IPS-20b (cell line): ENCODE measurements around the gene CRIP1.

ENCODE experiments used
- H3K27ac ChIP-seq: one replicate; pipeline ENCODE4 v1.5.1; 2013; ENCODE audit warnings: low read length
- H3K27me3 ChIP-seq: 2 replicates; pipeline ENCODE4 v1.6.1; 2013; ENCODE audit warnings: mild to moderate bottlenecking, low read length, inconsistent platforms; ENCODE audit not compliant: insufficient read depth
- H3K36me3 ChIP-seq: 2 replicates; pipeline ENCODE4 v1.6.1; 2013; ENCODE audit warnings: low read depth, mild to moderate bottlenecking, inconsistent platforms, low read length, moderate library complexity; ENCODE audit not compliant: insufficient read depth
- H3K4me1 ChIP-seq: 2 replicates; pipeline ENCODE4 v1.6.1; 2013; ENCODE audit warnings: mild to moderate bottlenecking, control low read depth, inconsistent platforms, low read length, moderate library complexity; ENCODE audit not compliant: insufficient read depth
- H3K4me3 ChIP-seq: 2 replicates; pipeline ENCODE4 v1.5.1; 2013; ENCODE audit warnings: mild to moderate bottlenecking, low read length, inconsistent platforms
- H3K9ac ChIP-seq: 2 replicates; pipeline ENCODE4 v1.6.1; 2013; ENCODE audit warnings: low read depth, mild to moderate bottlenecking, inconsistent platforms, low read length, moderate library complexity
- H3K9me3 ChIP-seq: 2 replicates; pipeline ENCODE4 v1.6.1; 2013; ENCODE audit warnings: mild to moderate bottlenecking, low read depth, low read length, inconsistent platforms; ENCODE audit not compliant: insufficient read depth

The CRIP1 gene

DNA sequence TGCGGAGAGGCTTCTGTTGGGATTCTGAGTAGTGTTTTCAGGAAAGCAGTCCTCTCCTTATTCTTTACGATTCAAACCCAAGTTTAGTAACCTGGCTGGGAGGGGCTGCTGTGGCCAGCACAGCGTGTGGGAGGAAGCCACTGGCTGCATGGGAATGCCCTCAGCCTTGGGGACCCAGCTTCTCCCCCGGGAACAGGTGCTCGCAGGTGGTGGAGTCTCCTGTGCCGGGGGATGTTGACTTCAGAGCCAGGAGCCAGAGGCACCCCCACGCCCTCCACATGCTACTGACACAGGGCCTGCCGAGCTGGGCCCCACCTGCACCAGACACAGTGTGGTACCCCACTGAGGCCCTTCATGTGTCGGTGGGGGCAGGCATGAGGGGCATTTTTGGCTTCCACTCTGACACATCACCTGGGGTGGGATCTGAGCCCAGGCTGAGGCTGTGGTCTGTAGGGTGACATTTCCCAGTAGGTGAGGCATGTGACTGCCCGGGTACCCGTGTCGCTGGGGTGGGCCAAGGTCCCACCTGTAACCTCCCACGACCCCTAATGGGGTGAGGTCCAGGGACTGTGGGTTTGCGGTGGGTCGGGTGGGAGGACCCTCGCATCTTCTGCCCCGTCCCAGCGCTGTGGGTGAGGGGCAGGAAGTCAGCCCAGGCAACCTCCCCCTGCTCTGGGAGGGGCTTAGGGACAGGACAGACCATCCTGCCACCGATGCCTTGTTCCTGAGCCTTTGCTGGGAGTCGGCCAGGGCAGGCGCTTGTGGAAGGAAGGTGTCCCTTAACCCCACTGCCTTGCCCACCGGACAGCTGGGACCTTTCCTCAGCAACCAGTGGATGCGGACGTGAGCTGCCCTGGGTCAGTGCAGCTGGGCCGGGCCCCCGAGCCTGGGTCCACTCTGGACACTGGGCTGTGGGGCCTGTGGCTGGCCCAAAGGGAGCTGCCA, 40.5 kb upstream of the CRIP1 start:
- Histone ChIP-seq H3K9me3 (no peaks in the 10 kb centered on the region), H3K36me3 (peaks cover 36% of the 10 kb centered on the region), H3K4me3 (no peak overlapping the region), H3K9ac (no peak overlapping the region), H3K27me3 (no peaks in the 10 kb centered on the region), H3K27ac (no peak overlapping the region), H3K4me1 (no peaks in the 10 kb centered on the region)

- Histone ChIP-seq H3K27me3 (no peaks in the 10 kb centered on the region), H3K4me3 (no peak overlapping the region), H3K9me3 (no peaks in the 10 kb centered on the region), H3K9ac (no peak overlapping the region), H3K36me3 (peaks cover 39% of the 10 kb centered on the region), H3K4me1 (no peaks in the 10 kb centered on the region), H3K27ac (no peak overlapping the region)
These were observed 39.7 kb upstream of the CRIP1 start for GRCh38 chr14:105446971-105447370.

DNA sequence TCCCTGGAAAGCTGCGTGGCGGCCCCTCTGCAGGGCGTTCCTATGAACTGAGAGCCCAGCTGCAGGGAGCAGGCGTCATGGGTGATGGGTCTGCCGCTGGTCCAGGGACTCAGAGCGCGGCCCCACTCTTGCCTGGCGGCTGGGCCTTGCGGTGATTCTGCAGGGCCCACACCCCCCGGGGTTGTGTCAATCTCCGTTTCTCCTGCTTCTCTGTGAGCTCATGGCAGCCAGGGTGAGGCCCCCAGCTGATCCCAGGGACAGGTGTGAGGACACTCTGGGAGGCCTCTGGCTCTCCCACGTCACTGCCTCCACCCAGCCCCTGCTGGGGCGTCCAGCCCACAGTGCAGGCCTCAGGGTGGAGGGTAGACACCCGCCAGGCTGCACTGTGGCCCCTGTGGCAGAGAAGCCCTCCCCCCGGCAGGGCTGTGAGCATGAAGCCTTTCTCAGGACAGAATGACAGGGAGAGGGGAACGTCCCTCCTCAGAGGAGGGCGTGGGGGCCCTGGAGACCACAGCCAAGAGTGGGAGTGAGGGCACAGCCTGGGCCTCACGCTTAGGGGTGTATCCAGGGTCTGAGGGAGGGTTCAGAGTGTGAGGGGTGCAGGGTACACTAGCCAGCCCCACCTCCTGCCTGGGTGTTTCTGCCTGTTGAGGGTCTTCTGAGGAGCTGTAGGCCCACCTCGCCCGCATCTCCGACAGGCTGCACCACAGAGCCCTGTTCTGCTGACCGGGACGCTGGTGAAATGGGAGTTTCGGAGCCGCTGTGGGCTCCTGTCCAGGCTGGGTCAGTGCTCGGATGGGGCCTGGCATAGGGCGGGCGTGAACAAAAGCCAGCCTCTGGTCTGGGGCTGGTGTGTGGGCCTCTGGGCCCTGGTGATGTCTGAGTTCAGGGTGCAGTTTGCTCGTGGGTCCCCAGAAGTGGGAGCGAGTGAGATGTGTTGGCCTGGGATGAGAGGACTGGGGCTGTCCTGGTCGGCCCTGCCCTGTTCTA, 38.7 kb upstream of the CRIP1 start:
- Histone ChIP-seq H3K27ac (no peak overlapping the region), H3K4me1 (no peaks in the 10 kb centered on the region), H3K36me3 (peaks cover 39% of the 10 kb centered on the region), H3K9me3 (no peaks in the 10 kb centered on the region), H3K4me3 (no peak overlapping the region), H3K27me3 (no peaks in the 10 kb centered on the region), H3K9ac (no peak overlapping the region)

- H3K27ac ChIP-seq: no peak overlapping the region
- peaks cover 39% of the 10 kb centered on the region for H3K36me3 ChIP-seq
- H3K9ac ChIP-seq: no peak overlapping the region
- H3K4me3 ChIP-seq: no peak overlapping the region
- H3K9me3 ChIP-seq: no peaks in the 10 kb centered on the region
- H3K4me1 ChIP-seq: no peaks in the 10 kb centered on the region
- H3K27me3 ChIP-seq: no peaks in the 10 kb centered on the region
These were observed 38.0 kb upstream of the CRIP1 start for GRCh38 chr14:105448706-105449111.

- Histone ChIP-seq H3K27ac (no peak overlapping the region), H3K4me1 (no peaks in the 10 kb centered on the region), H3K36me3 (peaks cover 47% of the 10 kb centered on the region), H3K4me3 (no peak overlapping the region), H3K9me3 (no peaks in the 10 kb centered on the region), H3K9ac (no peak overlapping the region), H3K27me3 (no peaks in the 10 kb centered on the region)
These were observed 37.2 kb upstream of the CRIP1 start for GRCh38 chr14:105449276-105450122.

DNA sequence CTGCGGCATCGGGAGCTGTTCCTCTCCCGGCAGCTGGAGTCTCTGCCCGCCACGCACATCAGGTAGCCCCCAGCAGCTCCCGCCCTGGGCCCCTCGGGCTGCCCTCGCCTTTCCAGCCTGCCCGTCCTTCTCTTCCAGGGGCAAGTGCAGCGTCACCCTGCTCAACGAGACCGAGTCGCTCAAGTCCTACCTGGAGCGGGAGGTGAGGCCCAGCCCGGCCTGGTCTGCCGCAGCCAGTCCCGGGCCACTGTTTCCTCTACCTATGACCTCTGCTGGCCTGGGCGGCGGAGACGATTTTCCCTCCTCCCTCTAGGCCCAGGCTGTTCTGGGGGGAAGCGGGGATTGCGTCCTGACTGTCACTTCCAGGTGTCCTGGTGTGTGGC, 36.6 kb upstream of the CRIP1 start:
- no peak overlapping the region for H3K4me3 ChIP-seq
- H3K9me3 ChIP-seq: no peaks in the 10 kb centered on the region
- peaks cover 52% of the 10 kb centered on the region for H3K36me3 ChIP-seq
- no peak overlapping the region for H3K27ac ChIP-seq
- H3K4me1 ChIP-seq: no peaks in the 10 kb centered on the region
- H3K9ac ChIP-seq: no peak overlapping the region
- H3K27me3 ChIP-seq: no peaks in the 10 kb centered on the region

- no peaks in the 10 kb centered on the region for H3K27me3 ChIP-seq
- peaks cover 62% of the 10 kb centered on the region for H3K36me3 ChIP-seq
- no peak overlapping the region for H3K27ac ChIP-seq
- no peak overlapping the region for H3K9ac ChIP-seq
- H3K9me3 ChIP-seq: no peaks in the 10 kb centered on the region
- H3K4me1 ChIP-seq: no peaks in the 10 kb centered on the region
- no peak overlapping the region for H3K4me3 ChIP-seq
These were observed 35.6 kb upstream of the CRIP1 start for GRCh38 chr14:105450864-105451720.

- Histone ChIP-seq H3K36me3 (peaks cover 79% of the 10 kb centered on the region), H3K4me1 (no peaks in the 10 kb centered on the region), H3K27me3 (no peaks in the 10 kb centered on the region), H3K9ac (no peak overlapping the region), H3K27ac (no peak overlapping the region), H3K9me3 (no peaks in the 10 kb centered on the region), H3K4me3 (no peak overlapping the region)
These were observed 33.7 kb upstream of the CRIP1 start for GRCh38 chr14:105452963-105453362.

- Histone ChIP-seq H3K27ac (no peak overlapping the region), H3K36me3 (peaks cover 84% of the 10 kb centered on the region), H3K9ac (no peak overlapping the region), H3K4me1 (no peaks in the 10 kb centered on the region), H3K9me3 (no peaks in the 10 kb centered on the region), H3K27me3 (no peaks in the 10 kb centered on the region), H3K4me3 (no peak overlapping the region)
These were observed 32.8 kb upstream of the CRIP1 start for GRCh38 chr14:105453847-105454246.

DNA sequence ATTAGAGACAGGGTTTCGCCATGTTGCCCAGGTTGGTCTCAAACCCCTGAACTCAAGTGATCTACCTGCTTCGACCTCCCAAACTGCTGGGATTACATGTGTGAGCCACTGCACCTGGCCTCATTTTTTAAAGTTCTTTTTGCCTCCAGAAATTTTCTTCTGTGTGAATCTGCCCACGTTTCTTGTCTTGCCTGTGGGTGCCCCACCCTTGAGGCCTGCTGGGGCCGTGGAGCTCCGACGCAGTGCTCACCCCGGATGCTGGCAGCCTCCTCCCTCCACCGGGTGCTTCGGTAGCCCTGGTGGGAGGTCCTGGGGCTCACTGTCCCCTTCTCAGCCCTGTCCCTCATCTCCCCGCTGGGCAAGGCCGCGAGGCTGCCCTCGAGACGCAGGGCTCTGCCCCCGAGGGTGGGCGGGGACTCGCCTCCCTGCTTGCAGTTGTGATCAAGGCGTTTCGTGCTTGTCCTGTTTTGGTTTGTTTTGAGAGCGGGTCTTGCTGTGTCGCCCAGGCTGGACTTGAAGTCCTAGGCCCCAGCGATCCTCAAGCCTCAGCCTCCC, 31.5 kb upstream of the CRIP1 start:
- no peaks in the 10 kb centered on the region for H3K27me3 ChIP-seq
- no peak overlapping the region for H3K27ac ChIP-seq
- H3K4me3 ChIP-seq: no peak overlapping the region
- no peaks in the 10 kb centered on the region for H3K9me3 ChIP-seq
- H3K9ac ChIP-seq: no peak overlapping the region
- H3K4me1 ChIP-seq: no peaks in the 10 kb centered on the region
- peaks cover 78% of the 10 kb centered on the region for H3K36me3 ChIP-seq
